GM19023 (cell line): ENCODE measurements around the gene APLF.
"Not testable (repeated sequence)": the region's sequence is repeated elsewhere in the genome, so short reads cannot be mapped to it uniquely, and the experiment has no call there.

Experiments used
- ATAC-seq: cut with Tn5 transposase; IDR thresholded peaks from one replicate; pipeline ENCODE4 v1.9.1; 2021; ENCODE audit warnings: mild to moderate bottlenecking, moderate library complexity; ENCODE audit not compliant: unreplicated experiment

APLF gene

GRCh38 chr2:68574202-68574791 is 106.9 kb downstream of the APLF start:
- ATAC-seq: no peak

DNA sequence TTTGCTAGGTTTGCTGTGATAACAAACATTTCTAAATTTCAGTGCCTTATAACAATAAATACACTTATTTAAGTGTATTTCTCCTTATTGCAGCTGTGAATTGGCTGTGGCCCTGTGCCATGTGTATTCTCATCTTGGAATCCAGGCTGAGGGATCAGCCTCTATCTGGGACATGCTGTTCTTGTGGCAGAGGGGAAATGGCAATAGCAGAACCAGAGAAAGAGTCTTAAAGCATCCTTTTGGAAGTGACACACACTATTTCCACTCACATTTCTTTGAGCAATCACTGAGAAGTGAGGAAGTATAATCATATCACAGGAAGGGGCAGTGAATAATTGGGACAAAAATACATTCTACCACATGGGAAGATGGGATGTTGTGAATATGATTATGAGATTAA is 109.8 kb downstream of the APLF start:
- ATAC-seq: no peak

GRCh38 chr2:68579689-68580088 is 112.3 kb downstream of the APLF start:
- no peak for ATAC-seq

DNA sequence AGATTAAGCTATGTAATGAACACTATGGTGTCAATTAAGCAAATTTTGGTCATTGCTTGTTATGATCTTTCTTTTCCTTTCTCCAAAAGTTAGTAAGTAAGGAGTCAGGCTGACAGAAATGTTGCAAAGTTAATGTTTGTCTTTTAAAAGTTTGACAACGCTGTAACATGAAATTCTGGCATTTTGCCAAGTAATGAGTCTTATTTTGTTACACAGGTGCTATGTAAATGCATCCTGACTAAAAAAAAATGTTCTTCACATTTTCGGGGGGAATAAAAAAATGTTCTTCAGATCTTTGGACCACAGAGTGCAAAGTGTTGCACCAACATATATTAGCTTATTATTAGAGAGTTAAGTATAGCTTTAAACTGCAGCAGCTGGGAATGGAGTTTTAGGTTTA is 121.2 kb downstream of the APLF start:
- no peak for ATAC-seq

DNA sequence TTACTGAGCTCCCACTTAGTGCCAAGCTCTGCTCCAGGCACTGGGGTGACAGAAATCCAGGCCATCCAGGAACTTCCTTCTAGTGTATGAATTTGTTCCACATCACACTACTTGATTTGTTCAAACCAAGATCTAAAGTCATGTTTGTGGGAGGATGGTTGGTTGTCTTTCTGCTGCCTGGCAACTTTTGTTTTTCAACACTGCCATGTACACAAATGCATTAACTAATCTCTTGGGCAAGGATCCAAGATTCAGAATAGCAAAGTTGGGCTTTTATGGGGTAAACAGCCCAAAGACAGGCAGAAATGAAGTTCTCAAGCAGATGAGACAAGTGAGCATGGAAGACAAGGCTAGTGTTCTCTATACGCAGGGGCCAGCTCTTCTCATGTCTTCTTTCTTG is 122.6 kb downstream of the APLF start:
- no peak for ATAC-seq

DNA sequence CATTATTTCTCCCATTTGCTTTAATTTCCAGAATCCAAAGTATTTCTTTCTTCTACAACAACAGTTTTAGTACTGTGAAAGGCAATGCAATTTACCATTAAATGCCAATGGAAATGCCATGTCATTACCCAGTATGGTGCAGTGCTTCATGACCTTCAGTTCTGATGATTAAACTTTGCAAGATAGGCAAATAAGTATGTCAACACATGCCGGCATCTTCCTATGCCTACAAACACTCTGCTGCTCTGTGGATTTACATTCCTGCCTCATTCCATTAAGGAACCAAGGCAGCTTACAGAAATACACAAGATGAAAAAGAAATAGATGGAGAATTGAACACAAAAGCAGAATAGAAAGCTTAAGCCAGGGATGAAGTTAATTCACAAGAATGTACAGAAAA is 123.3 kb downstream of the APLF start:
- ATAC-seq: no peak

GRCh38 chr2:68591225-68591624 is 123.8 kb downstream of the APLF start:
- ATAC-seq: no peak

DNA sequence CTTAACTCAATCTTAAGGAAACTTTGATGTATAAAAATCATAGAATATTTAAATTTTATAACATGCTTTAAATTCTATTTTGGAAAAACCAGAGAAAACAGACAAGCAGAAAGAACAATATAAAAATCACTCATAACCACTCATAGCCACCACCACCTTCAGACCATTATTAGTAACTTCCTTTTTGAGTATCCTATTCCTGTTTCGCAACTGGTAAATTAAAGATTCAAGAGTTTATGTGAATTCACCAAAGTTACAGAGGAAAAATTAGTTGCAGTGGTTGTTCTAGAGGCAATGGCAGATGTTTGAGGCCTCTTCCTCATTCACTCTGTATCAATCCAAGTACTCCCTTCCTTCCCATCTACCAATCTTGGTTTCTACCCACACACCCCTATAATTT is 126.7 kb downstream of the APLF start:
- ATAC-seq: no peak

GRCh38 chr2:68594674-68595492 is 127.5 kb downstream of the APLF start:
- ATAC-seq: no peak

DNA sequence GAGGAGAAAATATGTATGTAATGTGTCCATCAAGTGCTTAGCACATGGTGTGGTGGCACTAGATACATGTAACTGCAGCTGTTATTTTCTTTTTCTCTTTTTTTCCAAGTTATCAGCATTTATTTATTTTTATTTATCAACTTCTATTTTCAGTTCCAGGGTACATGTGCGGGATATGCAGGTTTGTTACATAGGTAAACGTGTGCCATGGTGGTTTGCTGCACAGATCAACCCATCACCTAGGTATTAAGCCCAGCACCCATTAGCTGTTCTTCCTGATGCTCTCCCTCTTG is 128.1 kb downstream of the APLF start:
- ATAC-seq: not testable (repeated sequence)

DNA sequence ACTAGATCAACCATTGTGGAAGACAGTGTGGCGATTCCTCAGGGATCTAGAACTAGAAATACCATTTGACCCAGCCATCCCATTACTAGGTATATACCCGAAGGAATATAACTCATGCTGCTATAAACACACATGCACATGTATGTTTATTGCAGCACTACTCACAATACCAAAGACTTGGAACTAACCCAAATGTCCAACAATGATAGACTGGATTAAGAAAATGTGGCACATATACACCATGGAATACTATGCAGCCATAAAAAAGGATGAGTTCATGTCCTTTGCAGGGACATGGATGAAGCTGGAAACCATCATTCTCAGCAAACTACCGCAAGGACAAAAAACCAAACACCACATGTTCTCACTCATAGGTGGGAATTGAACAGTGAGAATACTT is 133.1 kb downstream of the APLF start:
- not testable (repeated sequence) for ATAC-seq

- ATAC-seq: no peak
These were observed 135.7 kb downstream of the APLF start for GRCh38 chr2:68603059-68603458.

- no peak for ATAC-seq
These were observed 136.7 kb downstream of the APLF start for GRCh38 chr2:68604077-68604476.

DNA sequence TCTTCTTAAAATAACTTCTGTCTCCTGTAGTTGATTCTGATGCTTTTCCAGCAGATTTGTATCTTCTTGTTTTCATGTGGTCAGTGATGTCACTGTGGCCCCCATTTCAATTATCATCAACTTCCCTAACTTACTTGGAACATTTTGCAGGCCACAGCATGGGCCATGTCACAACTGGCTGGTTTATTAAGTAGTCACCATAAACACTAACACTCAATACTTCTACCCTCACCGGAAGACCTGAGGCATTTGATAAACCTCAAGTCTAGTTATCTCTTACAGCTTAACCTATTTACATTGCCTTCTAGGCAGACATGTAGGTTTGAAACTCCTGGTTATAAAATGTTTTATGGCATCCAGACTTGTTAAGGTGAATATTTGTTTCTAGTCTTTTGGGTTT is 138.6 kb downstream of the APLF start:
- no peak for ATAC-seq

GRCh38 chr2:68606759-68607158 is 139.4 kb downstream of the APLF start:
- no peak for ATAC-seq

GRCh38 chr2:68607837-68608236 is 140.5 kb downstream of the APLF start:
- ATAC-seq: no peak

- no peak for ATAC-seq
These were observed 145.6 kb downstream of the APLF start for GRCh38 chr2:68612765-68613519.

DNA sequence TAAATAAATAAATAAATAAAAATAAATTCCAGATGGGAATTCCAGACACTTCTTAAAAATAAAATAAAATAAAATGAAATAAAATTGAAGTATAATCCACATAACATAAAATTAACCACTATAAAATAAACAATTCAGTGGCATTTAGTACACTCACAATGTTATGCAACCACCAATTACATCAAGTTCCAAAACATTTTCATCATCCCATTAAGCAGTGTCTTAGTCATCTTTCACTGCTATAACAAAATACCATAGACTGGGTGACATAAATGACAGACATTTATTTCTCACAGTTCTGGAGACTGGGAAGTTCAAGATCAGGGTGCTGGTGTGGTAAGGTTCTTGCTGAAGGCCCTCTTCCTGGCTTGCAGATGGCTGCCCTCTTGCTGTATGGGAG is 153.4 kb downstream of the APLF start:
- ATAC-seq: no peak

GRCh38 chr2:68623820-68624219 is 156.4 kb downstream of the APLF start:
- ATAC-seq: no peak

GRCh38 chr2:68627615-68628014 is 160.2 kb downstream of the APLF start:
- ATAC-seq: no peak
